ENCODE measurements around the gene ARSJ.
"Not testable (repeated sequence)": the region's sequence is repeated elsewhere in the genome, so short reads cannot be mapped to it uniquely, and the experiment has no call there.

Gene ARSJ

DNA sequence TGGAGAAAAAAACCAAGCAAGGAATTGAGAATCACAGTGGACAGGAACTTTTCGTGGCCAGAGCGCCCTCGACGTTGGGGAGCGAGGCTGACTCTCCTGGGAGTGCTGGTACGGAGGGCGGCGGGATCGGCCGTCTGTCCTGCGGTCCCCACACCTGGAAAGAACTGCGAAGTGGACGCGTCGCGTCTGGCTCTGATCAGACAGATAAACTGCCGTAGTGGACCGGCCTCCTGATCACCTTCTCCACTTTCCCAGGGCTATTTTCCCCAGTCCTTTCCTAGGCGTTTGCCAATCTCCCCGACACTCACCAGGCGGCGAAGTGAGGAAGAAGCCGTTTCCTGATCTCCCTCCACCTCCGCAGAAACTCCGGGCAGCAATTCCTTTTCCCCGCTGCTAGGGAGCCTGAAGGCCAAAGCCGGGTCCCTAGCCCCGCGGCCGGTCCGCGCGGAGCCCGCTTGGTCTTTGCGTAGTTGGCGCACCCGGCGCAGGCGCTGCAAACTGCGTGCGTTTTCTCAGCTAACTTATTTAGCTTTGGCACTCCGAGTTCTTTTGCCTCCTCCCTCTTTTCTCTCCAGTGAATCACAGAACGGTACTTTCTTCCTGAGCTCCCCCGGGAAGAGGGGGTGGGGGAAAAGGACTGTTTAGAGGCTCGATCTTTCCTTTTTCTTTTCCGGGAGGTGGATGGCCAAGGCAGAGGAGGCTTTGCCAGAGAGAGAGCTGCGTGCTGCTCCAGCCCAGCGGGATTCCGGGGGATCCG lies at the start of gene ARSJ:
ARSJ (minus strand) TSS at position 500 of the 757 bp plus-strand sequence. CDS start 813 bp downstream, outside the sequence.
- no peak for DNase-seq

- DNase-seq, result no peak
Measured at GRCh38 chr4:114028071-114028470, 48.6 kb upstream of the ARSJ start.

DNA sequence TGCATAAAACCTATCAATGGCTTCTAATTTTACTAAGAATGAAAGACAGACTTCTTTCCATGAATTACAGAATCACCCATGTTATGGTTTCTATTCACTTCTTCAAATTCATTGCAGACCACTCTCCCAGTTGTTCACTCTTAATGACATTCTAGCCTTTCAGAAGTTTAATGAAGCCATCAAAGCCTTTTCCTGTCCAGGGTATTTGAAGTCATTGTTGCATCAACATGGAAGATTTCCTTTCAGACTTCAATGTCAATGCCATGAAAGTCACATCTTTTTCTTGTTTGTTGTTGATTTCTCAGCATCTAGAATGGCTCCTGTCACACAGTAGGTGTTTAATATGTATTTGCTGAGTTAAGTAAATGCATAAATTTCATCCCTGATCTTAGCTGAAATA lies 48.1 kb upstream of the ARSJ start:
- no peak for DNase-seq

- no peak for DNase-seq
Measured at GRCh38 chr4:114026447-114026846, 47.0 kb upstream of the ARSJ start.

- DNase-seq, result peak; percentile 19
Measured at GRCh38 chr4:114025176-114025777, 45.8 kb upstream of the ARSJ start.

DNA sequence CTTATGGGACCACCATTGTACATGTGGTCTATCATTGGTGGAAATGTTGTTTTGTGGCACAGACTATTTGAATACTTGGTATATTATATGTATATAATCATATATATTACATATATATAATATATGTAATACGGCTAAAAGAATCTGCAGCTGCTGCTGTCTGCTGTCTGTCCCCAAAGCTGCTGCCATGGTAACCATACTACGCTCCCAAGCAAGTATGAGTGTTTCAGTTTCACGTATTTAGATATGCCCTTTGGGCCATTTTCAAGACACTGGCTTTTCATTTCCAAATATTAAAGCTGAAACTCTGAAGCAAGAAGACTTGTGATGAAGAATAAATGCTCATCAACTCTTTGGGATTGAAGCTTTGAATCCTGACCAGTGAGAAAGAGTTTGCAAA lies 42.0 kb upstream of the ARSJ start:
- no peak for DNase-seq

DNA sequence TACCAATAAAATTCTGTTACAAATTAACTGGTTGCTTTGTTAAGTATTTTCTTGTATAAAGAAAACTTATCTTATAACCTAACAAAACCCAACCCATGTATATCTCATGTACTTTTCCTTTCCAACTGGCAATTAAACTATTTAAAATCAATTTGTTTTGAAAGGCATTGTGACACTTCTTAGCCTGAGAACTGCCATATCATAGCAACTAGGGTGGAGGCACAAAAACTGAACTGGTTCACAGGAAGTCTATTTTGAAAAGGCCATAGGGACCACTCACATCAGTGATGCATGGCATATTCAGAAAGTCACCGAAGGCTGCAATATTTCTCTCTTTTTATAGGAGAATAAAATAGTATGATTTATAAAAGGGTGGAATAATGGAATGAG lies 40.5 kb upstream of the ARSJ start:
- no peak for DNase-seq

GRCh38 chr4:114019276-114019968 lies 40.0 kb upstream of the ARSJ start:
- no peak for DNase-seq

- DNase-seq, result no peak
Measured at GRCh38 chr4:114017120-114017917, 37.9 kb upstream of the ARSJ start.

DNA sequence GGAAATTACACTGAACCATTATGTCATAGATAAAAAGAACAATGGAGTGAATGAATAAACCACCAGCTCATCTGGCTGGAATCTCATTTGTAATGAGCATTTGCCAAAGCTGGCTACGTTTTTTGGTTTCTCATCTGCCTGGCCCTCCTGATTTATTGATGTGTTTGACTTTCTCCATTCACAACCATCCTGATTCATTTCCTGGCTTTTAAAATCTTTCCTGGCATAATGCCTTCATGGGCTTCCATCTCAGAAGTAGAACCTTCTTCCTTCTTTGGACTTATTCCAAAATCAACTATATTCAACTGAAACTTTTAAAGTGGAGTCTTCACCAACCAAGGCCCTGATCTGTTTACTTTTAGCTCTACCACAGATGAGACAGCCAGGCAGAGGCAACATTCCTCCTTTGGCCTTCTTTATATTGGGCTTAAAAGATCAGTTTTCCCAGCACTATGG lies 36.0 kb upstream of the ARSJ start:
- DNase-seq, result no peak

DNA sequence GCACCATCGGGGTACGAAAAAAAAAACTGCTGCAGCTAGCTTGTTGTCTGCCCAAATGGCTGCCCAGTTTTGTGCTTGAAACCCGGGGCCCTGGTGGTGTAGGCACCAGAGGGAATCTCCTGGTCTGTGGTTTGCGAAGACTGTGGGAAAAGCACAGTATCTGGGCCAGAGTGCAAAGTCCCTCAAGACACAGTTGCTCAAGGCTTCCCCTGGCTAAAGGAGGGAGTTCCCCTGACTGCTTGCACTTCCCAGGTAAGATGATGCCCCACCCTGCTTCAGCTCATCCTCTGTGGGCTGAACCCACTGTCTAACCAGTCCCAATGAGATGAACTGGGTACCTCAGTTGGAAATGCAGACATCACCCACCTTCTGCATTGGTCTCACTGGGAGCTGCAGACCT lies 33.8 kb upstream of the ARSJ start:
- DNase-seq, result not testable (repeated sequence)

GRCh38 chr4:114012749-114013148 lies 33.3 kb upstream of the ARSJ start:
- DNase-seq, result peak; percentile 7

DNA sequence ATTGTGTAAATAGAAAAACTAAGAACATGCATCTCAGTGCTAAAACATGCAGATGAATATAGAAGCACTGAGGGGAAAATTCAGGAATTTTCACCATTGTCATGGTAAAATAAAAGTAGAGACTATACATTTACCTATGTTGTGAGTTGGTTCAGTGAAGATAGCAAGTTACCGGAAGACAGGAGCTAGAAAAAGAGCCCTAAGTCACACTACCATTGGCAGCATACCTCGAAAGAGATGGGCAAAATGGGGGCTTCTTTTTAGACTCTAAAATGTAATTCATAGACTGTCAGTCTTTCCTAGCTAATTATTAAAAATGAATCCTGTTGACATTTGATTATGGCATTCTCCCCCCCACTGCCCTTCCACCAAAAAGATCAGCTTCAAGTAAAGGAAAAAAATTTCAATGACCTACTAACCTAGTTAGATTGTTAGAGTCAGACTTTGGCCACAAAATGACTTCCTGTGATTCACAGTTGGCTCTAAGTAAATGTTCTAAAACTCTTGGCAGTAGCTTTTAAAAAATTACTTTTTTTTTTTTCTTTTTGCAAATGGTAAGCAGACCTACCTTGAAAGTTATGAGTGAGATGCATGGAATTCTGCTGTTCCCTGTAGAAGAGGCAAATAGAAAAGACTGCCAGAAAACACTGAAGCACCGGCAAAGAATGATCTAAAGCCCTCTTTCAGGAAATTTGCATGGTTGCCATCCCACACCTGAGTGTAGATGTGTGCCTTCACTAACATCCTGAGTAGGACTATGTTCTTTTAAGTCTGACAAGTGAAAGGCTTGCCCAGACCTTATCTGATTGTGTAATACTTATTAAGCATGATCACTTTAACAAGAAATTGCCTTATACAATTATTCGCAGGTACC lies 26.4 kb upstream of the ARSJ start:
- no peak for DNase-seq

DNA sequence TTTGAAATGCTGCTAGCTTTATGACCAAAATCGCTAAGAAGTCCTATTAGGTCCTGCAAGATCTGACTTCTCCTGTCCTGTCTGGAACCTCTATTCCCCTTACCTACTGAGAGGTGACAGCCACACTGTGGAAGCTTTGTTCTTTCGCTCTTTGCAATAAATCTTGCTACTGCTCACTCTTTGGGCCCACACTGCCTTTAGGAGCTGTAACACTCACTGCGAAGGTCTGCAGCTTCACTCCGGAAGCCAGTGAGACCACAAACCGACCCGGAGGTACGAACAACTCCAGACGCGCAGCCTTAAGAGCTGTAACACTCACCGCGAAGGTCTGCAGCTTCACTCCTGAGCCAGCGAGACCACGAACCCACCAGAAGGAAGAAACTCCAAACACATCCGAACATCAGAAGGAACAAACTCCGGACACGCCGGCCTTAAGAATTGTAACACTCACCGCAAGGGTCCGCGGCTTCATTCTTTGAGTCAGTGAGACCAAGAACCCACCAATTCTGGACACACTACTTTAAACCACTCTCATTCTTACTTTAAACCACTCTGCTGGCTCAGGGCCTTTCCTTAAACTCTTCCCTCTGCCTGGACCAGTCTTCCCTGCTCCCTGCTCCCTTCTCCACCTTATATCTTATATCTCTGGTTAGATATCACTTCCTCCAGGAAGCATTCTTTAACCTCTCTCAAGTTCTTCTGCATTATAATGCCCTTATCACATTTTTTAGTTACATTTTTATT lies 25.2 kb upstream of the ARSJ start:
- DNase-seq, result not testable (repeated sequence)

DNA sequence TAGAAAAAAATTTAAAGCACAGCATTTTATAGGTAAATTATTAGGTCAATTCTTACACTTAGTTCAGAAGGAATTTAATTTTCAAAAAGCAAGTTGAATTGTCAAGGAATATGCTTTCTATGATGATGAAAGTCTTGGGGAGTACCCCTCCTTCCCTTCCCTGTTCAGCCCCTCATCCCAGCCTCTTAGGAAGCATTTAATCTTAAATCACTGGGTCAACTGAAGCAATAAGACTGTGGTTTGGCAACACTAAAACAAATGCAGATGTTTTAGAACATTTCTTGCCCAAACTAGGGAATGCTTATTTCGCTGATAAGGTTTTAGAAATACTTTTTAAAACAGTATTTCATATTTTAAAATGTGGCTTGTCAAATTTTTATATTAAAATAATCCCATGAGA lies 19.1 kb upstream of the ARSJ start:
- DNase-seq, result no peak

DNA sequence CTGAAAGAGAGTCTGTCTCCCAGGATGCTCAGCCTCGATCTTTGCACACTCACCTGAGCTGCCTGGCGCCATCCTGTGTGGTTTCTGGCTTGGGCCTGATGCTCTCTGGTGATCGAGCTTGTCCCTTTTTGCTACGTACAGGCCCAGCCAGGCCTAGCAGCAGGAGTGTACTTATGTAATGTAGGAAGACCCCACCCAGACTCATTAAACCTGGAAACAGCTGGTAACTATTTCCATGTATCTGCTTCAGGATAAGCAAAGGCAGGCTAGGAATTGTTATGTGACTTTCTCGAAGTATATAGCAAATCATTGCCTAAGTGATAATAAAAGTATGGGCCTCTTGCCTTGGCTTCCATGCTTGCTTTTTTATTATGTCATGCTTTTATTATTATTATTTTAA lies 18.6 kb upstream of the ARSJ start:
- DNase-seq, result no peak

- DNase-seq, result no peak
Measured at GRCh38 chr4:113997206-113997605, 17.8 kb upstream of the ARSJ start.

DNA sequence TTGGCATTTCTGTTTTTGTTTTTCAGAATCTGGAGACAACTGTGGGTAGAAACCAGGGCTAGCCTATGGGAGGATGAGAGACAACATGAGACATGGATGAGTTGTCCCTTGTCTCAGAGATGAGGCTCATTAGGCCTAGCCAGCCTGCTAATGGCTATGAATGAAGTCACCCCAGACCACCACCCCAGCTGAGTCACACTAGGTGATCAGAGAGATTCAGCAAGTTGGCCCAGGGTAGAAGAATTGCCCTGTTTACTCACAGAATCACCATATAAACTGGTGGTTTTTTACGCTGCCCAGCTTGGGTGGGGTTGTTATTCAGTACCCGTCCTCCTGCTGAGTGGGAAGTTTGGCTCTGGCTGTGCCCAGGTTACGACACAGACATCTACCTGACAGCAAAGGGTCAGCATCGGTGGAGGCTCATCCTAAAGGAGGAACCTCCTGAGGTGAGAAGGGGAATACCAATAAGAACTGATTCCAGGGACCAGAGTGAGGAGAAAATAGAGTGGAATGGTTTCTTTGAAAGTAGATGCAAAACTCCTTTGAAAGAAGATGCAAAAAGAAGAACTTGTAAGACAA lies 17.2 kb upstream of the ARSJ start:
- DNase-seq, result no peak

DNA sequence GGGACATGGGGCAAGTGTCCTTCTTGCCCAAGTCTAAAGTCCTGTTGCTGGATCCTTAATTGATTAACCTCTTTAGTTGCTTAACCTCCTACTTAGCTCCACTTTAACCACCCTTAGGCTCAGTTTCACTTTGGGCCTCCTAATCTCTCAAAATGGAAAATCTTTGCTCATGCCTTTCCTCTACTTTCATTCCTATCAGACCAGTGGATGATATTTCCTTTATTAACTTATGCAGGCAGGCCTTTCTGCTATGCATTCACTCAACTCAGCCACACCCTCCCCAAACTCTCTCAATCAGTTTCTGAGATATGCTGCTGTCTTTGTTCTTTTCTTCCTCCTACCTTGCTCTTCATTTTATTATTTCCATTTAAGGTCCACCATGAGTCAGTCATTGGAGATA lies 14.4 kb upstream of the ARSJ start:
- no peak for DNase-seq

DNA sequence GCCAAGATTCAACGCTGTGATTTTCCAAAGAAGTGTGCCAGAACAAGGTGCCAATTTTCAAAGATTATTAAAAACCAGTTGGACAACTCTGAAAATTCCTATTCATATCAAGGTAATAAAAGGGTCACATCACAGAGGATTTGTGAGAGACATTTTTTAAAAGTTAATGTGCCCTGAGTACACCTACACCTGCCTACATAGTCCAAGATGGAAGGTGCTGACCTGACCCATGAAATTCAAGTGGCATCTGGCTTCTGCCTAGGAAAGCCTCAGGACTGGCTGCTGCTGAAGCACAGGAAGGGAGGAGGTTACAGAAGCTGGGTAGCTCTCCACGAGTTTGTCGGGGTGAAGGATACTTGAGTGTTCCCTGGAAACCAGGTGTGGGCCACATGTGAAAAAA lies 11.4 kb upstream of the ARSJ start:
- DNase-seq, result no peak

- no peak for DNase-seq
Measured at GRCh38 chr4:113987382-113987941, 8.0 kb upstream of the ARSJ start.

Measured in NCI-H510A (cell line).